ENCODE measurements around the gene RBP4.

GRCh38 chr10:93589648-93590562 is 11.1 kb downstream of the RBP4 start:
- TF ChIP-seq CTCF (IDR thresholded peaks at IDR 0.05; ENCODE audit: low read depth, low read length) (no peak), POLR2A (IDR thresholded peaks at IDR 0.05; ENCODE audit: extremely low read depth, insufficient read length) (no peak), MAX (IDR thresholded peaks at IDR 0.05; ENCODE audit: low read depth, low read length) (no peak)
